Activated CD4-positive, CD25-positive, alpha-beta regulatory T cell (primary cell): ENCODE results near the gene TENM4.

Source experiments
- DNase-seq, 4 experiments: peaks; one replicate each; lab custom pipeline; 2025; lab: John Stamatoyannopoulos, UW

The TENM4 gene

DNA sequence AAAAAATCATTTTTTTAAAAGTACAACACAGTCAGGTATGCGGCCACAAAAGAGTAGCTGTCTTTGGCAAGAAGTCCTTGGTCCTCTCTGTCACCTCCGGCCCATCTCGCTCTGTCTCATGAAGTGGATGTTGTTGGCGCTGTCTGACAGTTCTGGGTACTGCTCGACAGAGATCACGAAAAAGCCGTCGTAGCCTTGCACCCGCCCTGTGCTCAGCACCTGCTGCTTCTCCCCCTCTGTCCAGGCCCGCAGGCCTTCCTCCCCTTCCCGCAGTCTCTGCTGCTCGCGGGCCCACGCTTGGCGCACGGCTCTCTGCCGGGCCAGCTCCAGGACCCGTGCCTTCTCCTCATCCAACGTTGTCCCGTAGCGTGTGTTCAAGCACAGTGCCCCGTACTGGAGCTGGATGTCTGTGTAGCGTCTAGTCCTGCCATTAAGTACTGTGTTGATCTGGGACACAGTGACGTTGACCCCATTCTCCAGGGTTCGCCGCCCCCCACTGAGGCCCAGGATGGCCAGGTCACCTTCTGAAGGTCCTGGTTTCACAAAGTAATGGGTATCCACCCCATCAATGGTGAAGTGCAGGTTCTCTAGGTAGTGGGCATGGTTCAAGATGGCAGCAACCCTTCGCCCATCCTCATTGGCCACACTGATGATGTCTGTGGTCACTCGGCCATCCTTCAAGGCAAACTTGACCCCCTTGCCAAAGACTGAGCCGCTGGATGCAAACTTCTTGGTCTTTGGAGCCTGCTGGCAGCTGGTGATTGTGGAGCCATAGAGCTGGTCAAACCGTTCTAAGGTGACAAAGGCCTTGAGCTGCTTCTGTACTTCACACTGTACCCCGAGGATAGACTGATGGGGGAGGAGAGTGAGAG is 782.6 kb downstream of the TENM4 start:
- DNase-seq, result no peak

DNA sequence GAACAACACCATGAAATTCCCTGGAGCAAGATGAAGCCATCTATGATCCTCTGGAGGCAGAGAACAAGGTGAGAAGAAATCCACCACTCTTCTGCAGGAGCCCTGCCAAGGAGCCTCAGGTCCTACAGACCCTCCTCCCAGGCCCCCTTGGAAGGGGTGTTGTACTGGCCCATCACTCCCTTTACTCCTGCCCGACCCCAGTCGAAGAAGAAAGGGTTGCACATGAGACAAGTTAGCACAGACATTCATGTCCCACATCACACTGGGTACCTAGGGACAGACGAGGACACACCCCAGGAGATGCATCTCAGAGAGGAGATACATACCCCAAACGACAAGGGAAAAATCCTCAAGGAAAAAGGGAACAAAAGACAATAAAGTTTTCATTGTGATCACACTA is 783.4 kb downstream of the TENM4 start:
- no peak for DNase-seq

DNA sequence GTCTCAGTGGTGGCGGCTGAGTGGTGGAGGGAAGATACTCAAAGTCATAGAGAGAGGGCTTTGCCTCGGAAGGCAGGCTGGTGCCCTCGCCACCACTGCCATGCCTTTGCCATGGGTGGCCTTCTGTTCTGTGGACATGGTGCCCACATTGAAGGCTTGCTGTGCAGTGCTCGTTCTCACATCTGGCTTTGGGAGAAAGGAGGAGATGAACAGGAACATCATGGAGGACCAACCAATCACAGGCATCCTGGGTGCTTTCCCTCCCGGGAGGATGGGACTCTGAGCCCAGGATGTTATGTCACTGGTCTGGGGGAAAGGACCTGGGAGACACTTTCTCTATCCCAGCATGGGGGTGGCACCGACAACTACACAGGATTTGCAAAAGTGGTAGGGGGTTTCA is 783.8 kb downstream of the TENM4 start:
- DNase-seq, result no peak

DNA sequence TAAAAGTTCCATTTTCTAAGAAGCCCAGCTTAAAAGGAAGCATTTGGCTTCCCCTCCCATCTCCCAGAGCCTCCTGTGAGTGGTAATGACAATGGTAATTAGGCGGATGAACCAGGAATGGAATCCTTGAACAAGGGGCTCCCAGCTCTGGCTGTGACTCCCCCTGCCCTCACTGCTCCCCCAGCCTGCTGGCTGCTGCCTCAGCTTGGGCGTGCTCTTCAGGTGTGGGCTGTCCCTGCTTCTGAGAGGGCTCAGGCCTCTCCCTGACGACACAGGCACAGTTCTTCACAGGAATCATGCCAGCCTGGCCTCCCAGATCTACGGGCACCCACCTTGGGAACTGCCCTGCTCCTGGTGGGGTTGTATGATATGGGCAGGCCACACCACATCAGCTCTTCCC is 784.5 kb downstream of the TENM4 start:
- DNase-seq, result no peak

DNA sequence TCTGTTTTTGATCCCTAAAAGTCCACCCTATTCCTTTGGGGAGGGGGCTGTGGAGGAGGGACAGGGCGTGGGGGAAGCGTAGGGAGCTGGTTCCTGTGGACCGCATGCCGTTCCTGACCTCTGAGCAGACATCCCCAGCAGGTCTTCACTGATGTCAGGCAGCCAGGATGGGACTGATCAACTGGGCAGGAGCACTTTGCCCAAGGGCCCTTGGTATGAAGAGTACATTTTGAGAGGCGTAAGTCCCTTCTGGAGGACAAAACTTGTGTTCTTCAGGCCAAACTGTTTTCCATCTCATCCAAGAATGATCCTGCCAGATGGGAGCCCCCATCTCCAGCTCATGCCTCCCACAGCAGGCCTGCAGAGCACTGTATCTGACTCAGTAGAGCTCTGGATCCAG is 785.3 kb downstream of the TENM4 start:
- DNase-seq, result no peak

DNA sequence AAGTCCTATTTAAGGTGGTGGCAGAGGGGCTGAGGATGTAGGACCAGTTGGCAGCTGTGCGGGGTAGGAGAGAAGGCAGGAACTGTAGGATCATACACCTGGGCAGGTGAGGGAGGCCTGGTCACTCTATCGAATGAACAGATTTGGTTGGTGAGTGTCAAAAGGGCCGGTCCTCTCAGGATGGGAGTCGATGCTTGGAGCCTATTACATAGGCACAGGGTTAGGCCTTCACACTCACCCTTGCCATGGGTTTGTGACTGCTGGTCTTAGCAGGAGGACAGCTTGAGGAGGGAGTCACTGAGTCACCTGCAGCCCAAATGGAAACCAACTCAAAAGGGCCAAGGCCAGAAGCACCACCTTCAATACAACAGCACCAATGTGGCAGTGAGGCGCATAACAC is 786.0 kb downstream of the TENM4 start:
- DNase-seq, result no peak

DNA sequence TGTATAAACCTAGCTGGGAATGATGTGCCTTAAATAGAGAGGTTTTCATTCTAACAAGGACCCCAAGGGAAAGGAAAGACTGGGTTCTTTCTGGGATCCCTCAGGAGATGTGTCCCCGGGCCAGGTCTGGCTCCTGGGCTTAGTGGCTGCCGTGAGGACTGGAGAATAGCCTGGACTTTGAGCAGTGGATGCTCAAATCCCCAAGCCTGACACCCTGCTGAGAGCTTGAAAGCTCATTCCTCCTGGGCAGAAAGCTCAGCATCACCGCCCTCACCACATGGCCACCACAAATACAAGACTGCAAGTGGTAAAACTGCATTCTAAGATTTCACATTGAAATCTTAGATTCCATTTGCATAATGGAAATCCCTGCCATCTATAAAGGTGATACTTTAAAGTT is 786.8 kb downstream of the TENM4 start:
- DNase-seq, result no peak

DNA sequence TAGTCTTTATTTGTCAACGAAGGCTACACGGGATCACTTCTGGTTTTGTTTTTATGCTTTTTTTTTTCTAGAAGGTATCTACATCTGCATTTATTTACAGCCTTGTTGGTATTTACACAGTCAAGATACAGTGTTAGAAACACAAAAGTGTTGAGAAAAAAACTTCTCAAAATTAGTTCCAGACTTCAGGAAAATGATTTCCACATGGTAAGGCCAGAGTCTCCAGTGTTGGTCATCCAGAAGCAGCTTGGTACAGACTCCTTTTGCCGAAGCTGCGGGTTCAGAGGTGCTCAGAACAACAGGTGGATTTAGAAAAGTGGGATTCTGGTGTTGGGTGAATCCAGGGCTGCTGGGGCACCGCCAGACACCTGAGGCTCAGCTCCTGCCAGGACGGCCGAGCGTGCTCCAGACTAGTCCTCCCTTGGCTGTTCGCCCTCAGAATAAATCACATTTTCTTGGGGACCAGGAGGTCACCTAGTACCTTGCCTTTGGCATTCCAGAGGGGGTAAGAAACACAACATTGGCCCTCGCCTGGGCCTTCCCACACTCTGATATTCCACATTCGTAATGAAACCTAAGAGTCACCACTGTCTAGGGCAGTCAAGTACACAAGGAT is 787.4 kb downstream of the TENM4 start:
- DNase-seq, result no peak

DNA sequence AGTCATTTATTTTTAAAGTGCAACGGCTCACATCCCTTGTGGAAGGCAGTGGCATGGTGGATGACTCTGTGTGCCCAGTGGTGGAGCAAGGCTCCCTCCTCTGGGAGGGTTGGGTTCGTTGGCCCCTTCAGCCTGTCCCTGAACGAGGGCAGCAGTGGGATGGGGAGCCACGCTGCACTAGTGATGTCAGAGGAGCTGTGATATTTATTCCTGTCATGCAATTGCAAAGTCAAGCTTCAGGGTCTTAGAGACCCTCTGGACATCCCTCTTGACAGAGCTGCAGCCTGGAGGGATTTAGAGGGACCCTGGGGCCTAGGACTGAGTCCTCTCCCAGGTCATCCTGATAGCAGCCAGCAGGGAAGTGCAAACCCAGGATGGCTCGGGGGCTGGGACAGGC is 788.0 kb downstream of the TENM4 start:
- DNase-seq, result no peak

DNA sequence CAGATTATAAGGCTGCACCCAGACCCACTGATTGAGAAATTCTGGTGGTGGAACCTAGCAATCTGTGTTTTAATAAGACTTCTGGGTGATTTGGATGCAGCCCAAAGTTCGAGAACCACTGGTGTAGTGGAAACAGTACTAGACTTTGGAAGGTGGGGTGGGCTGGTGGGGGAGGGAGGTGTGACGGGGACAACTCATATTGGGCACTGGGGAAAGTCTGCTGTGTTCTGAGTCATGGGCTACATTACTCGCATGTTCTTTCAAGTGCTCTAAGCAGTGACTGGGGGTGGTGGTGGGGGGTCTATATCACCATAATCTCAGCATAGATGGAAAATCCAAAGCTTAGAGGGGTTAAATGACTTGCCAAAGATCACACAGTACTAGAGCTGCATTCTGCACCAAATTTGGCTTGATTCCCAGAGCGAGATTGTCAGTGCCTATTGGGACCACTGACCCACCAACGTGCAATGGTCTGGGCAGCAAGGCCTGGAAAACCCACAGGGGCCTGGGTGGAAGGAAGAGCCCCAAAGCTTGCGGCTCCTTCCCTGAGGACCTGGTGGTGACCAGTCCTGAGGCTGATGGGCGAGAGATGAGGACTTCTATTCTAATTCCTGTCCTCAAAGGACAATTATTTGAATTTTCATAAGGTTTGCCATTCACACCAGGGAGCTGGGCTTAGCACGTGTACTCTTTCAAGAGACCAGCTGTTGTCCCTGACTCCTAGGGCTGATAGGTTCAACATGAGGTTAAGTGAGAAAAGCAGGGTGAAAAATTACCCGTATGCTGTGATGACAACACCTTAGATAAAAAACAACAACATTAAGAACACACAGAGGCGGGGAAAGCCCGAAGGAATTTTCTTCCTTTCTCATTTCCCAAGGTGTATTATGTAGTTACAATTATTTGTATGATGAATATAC is 788.6 kb downstream of the TENM4 start:
- no peak for DNase-seq

DNA sequence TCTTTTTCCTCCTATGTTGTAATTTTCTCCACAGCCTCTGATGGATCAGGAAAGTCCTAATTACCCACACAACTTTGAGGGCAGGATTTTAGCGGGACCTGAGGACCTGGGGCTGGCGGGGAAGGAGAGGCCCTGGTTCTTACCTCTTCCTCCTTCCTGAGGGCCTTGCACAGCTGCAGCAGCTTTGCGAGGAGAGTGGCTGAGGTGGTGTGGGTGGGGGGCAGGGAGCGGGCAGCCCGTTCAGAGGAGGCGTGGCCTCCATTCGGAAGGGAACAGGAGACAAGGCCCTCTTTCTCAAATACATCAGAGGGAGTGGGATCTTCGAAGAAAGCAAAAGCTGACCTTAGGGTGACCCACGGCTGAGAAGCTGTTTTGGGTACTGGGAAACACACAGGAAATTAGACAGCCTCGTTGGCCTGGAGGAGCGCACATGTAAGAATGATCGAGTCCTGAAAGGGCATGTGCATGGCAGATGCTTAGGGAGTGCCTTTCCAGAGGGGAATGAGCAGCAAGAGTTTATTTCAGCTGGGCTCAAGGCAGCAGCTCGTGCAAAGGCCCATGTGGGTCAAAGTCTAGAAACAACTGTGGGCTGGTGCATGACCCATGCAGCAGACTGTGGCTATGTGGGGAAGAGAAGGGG is 789.6 kb downstream of the TENM4 start:
- DNase-seq, result no peak

DNA sequence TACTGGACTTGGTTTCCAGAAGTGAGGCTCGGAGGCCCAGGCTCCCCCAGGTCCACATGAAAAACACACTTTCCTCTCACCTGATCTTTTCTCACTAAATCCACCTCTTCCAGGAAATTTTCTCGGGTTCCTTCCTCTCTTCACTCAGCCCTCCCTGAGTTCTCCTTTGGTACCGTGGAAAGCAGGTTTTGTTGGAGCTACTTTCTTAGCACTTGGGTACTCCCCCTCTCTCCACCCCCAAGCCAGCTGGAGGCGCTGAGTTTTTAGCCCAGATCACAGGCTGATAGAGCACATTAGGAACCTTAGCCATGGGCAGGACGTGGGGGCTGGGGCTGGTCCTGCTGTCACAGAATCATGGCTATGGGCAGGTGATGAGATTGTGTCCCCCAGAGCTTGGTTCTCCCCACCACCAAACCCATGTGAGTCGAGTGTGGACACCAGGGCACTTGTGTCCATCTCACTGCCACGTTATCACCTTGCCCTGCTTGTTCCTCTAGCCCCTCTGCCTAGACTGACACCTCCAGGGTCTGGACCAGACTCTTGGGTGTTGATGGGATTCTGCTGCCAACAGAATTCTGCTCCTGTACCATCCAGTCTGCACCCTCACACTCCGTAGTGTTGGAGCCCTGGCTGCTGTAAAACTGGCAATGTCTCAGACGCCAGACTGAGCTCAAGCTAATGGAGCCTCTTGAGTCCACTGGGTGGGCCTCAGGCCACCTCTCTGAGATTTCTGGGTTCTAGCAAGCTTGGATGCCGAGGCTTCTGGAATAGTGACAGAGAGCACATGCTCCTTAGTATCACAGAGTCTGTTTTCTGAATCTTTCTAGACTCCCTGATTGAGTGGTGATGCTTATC is 791.2 kb downstream of the TENM4 start:
- DNase-seq, result no peak

DNA sequence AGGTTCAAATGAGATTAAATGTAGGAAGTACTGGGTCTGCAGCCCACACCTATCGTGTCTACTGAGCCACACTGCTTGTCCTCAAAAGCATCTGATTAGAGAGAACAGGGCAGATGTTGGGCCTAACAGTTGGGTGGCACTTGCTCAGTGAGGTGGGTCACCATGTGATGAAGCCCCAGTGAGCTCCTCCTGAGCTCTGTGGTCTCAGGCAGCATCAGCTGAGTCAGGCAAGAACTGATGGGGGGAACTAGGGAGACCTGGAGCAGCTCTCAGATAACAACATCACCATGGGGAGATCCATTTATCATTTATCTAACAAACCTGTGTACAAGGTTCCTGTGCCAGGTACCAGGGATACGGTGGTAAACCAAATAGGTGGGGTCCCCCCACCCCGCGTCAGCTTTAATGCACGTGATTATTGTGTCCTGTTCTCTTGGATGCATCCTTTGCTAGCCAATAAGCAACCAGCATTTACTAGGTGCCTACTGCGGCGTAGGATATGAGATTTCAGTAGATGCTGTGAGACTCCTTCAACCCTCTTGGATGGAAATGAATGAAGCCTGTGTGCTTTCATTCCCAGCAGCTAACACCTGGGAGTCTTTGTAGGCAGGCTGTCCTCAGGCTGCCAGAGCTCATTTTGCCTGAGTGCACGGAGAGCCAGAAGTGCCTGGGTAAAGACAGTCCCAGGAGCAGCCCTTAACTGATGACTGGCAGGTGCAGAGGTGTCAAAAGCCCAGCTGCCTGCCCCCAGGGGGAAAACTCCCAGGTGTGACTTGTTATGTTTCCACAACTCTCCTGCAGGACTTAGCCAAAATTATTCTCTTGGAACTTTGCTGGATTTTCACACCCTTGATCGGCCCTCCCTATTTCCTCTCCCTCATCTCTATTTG is 792.6 kb downstream of the TENM4 start:
- no peak for DNase-seq

DNA sequence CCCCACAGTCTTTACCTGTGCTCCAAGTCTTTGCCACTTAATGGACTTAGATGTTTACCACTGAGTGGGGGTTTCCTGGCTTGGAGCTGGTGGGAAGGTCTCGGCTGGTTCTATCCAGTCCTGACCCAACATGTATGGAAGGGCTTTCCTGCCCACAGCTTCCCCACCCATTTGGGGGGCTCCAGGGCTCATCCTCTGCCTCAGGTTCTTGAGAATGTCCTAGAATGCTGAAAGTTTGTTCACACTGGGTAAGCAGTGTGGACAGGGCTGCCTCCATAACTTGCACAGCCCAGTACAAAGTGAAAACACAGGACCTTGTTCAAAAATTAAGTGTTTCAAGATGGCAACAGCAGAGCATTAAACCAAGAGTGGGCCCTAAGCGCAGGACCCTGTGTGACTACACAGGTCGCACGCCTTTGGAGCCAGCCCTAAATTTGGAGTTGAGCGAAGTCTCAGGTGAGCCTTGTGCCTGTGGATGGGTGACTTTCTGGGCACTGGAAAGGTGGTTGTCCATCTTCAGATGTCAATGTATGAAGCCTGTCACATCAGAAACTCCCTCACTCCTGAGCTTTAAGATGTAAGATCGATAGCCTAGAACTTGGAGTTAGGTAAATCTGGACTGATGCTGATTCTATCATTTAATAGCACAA is 793.4 kb downstream of the TENM4 start:
- DNase-seq, result no peak

DNA sequence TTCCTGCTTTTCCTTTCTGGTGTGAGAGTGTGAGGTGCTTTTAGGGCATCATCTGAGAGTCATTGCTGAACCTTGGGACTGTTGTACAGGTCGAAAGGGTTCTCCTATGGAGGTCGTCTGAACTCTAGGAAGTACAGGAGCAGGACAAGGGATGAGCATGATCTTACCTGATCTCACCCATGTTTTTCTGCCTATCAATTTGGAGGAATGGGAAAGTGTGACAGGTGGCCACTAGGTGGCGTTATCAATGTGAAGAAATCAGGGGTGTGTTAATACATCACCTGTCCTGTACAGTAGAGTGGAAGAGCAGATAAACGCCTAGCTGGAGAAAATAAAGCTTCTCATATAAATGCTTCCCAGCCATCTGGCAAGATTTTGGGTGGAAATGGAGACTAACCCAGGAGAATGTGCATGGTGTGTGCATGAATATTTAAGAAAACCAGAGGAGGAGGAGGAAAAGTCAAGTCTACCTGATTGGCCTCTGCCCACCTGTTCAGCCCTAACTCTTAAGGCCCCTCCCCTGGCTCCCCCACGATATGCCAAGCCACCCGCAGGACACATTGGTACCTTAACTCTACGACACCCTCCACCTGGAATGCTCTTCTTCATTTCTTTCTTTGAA is 794.2 kb downstream of the TENM4 start:
- DNase-seq, result peak in 2 of 4 experiments; percentile 3 to 6

DNA sequence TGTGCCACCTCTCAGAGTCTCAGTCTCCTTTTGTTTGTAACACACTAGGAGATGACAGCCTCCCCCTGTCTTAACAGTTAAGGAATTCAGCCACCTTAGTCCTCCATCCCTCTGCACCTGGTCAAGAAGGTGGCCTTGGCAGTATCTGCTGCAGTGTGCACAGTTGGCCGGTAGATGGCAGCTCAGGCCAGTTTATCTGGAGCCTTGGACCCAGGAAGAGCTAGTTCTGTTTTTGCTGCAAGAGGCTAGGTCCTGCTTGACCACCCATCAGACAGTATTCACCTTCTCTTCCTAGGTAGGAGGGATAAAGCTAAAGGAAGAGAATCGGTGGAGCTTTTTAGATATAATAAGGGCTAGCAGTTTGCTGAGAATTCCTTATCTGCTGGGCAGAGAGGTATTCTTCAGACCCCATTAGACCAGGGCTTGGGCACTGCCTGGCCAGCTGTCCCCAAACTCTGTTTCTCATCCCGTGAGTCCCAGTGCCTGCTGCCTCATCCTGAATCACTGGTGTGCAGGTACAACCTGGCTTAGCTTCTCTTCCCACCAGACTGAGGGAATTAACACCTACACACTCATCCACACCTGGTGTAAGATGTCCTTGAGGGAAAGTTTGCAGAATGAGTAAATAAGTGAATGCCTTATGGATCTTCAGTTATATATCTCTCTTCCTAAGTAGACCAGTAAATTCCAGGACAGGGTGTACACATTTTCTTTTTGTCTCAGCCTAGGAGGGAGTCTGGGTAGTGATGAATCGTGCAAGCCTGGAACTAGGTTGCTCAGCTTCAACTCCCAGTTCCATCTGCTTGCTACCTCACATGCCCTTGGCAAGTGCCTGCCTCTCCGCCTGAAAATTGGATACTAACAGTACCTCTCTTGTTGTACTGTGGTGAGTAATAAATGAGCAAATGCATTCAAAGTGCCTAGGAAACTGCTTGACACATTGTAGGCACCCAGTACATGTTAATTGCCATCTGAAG is 795.3 kb downstream of the TENM4 start:
- peak in 3 of 4 experiments; percentile 21 to 32 (median 31) for DNase-seq

DNA sequence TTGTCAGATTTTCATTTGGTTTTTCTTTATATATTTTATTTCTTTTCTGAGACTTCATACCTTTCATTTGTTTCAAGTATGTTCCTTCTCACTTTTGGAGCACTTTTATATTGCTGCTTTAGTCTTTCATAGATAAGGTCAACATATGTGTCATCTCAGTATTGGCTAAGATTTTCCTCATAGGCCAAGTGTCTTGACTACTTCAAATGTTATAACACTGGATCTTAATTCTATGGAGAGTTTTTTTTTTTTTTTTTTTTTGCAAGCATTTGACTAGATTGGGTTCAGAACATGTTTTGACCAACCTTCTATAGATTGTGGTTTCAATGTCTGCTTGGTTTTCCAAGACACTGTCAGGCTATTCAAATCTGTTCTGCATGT is 797.2 kb downstream of the TENM4 start:
- no peak for DNase-seq
